ENCODE data around the gene FOXA2. TPM values are rescaled to one million over a fixed set of nuclear protein-coding genes. Genes with fewer than 3 reads are reported as not detected.

Gene FOXA2
- total and polyA plus RNA-seq, 9 of the 15 experiments (the other 6 are each of a cell fraction or from before 2014, with no cell fraction given) = 0.10 to 1.0 (median 0.25) TPM

- no TSS peak for BruUV-seq (replicated peaks)
- Histone ChIP-seq H3K4me3 (no peak overlapping the region), H3K9me1 (ENCODE audit: control insufficient read depth, insufficient read depth, low read length) (no peaks in the 10 kb centered on the region), H3K9me3 (replicated peaks; ENCODE audit: control insufficient read depth, insufficient read depth, low read depth, low read length) (no peaks in the 10 kb centered on the region), H3K36me3 (ENCODE audit: control insufficient read depth, insufficient read depth, low read length) (no peaks in the 10 kb centered on the region), H3K27ac (ENCODE audit: extremely low read depth, low read depth, low read length) (no peak overlapping the region), H2AFZ (ENCODE audit: low read depth, low read length) (no peak overlapping the region), H3K27me3 (ENCODE audit: control insufficient read depth in 2 of 2, insufficient read depth in 2 of 2, low read length in 2 of 2) (no peaks in the 10 kb centered on the region; a peak in 1 of 5 replicates), H3K4me1 (replicated peaks in 1 of 2; ENCODE audit: control insufficient read depth in 2 of 2, insufficient read depth in 2 of 2, low read length in 2 of 2) (peaks cover 0 to 12% of the 10 kb centered on the region in 2 experiments; a peak in 2 of 5 replicates), H4K20me1 (replicated peaks; ENCODE audit: control insufficient read depth, insufficient read depth, low read length) (no peaks in the 10 kb centered on the region), H3K9ac (ENCODE audit: insufficient read depth in 1 of 2, low read depth in 2 of 2, low read length in 2 of 2) (no peak overlapping the region), H3K4me2 (ENCODE audit: insufficient read depth, low read length) (no peak overlapping the region), H3K79me2 (ENCODE audit: control insufficient read depth, insufficient read depth, low read length) (no peaks in the 10 kb centered on the region)
- ChIA-PET POLR2A (interaction anchor here (0.8 to 0.9 kb wide), 2 partner anchors 43 to 44 kb away, joined by 3 to 4 read pairs; no protein-coding TSS in a partner anchor), CTCF (ENCODE audit: low intra/inter-chr PET ratio) (no interaction called here)
- intact Hi-C loops (cut with micrococcal nuclease) = no loop called here
- DNase-seq (ENCODE audit: extremely low read depth in 1 of 4, low spot score in 3 of 4) = no peak
- TF ChIP-seq BMI1 (IDR thresholded peaks at IDR 0.05; ENCODE audit: low read length) = no peak
- no peak for TF ChIP-seq ZSCAN32 (CRISPR knock-in tag; IDR thresholded peaks at IDR 0.05)
- no peak for TF ChIP-seq GMEB1 (CRISPR knock-in tag; IDR thresholded peaks at IDR 0.05)
- no peak for TF ChIP-seq HINFP (tag; conservative IDR thresholded peaks at IDR 0.05; ENCODE audit: low read depth)
- no peak for TF ChIP-seq DIDO1 (tag; IDR thresholded peaks at IDR 0.05; ENCODE audit: low read depth)
- TF ChIP-seq HDAC2 (IDR thresholded peaks at IDR 0.05) = no peak
- no peak for TF ChIP-seq ID3 (CRISPR knock-in tag; IDR thresholded peaks at IDR 0.05)
- TF ChIP-seq ID3 (tag; IDR thresholded peaks at IDR 0.05) = no peak
- no peak for TF ChIP-seq ZNF41 (CRISPR knock-in tag; conservative IDR thresholded peaks at IDR 0.05)
- no peak for TF ChIP-seq STAT5B (CRISPR knock-in tag; IDR thresholded peaks at IDR 0.05)
- FAIRE-seq = no peak
- no peak for ATAC-seq
- in situ Hi-C loops (cut with MboI) = no loop called here
- 49% methylated on average over 23 of the region's 48 CpGs for WGBS (ENCODE audit: insufficient coverage, low coverage, missing lambda C conversion rate)
Measured at GRCh38 chr20:22576733-22577514, 7.4 kb downstream of the FOXA2 start.

Data from K562 (cell line).